IMR-90 (cell line): Measurements from ENCODE around the gene CABP1.

ENCODE experiments used
- BHLHE40 ChIP-seq: fragments of 150-350 bp; IDR thresholded peaks from 2 replicates; pipeline ENCODE4 v1.6.1; 2016; ENCODE audit warnings: mild to moderate bottlenecking, low read depth, low read length
- MXI1 ChIP-seq: IDR thresholded peaks from 2 replicates; pipeline ENCODE4 v1.6.1; 2012; ENCODE audit warnings: low read depth, mild to moderate bottlenecking, low read length, moderate library complexity, borderline replicate concordance
- RAD21 ChIP-seq: IDR thresholded peaks from 2 replicates; pipeline ENCODE4 v1.6.1; 2012; ENCODE audit warnings: low read length, improper control_type of control experiment
- TF ChIP-seq, protein P1 (sequence below): conservative IDR thresholded peaks from 2 replicates; pipeline ENCODE4 v1.5.1; 2012; ENCODE audit warnings: mild to moderate bottlenecking, low read depth, low read length, improper control_type of control experiment

- TF ChIP-seq MXI1 (no peak), RAD21 (no peak), BHLHE40 (no peak)
- TF ChIP-seq, protein P1, sequence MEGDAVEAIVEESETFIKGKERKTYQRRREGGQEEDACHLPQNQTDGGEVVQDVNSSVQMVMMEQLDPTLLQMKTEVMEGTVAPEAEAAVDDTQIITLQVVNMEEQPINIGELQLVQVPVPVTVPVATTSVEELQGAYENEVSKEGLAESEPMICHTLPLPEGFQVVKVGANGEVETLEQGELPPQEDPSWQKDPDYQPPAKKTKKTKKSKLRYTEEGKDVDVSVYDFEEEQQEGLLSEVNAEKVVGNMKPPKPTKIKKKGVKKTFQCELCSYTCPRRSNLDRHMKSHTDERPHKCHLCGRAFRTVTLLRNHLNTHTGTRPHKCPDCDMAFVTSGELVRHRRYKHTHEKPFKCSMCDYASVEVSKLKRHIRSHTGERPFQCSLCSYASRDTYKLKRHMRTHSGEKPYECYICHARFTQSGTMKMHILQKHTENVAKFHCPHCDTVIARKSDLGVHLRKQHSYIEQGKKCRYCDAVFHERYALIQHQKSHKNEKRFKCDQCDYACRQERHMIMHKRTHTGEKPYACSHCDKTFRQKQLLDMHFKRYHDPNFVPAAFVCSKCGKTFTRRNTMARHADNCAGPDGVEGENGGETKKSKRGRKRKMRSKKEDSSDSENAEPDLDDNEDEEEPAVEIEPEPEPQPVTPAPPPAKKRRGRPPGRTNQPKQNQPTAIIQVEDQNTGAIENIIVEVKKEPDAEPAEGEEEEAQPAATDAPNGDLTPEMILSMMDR: no peak
Observed at GRCh38 chr12:120684523-120684932, 44.1 kb downstream of the CABP1 start.
